GM12878 (cell line): ENCODE results near the gene CALN1. TPM values are rescaled to one million over a fixed set of nuclear protein-coding genes. Genes with fewer than 3 reads are reported as not detected.

Source experiments
- ATAC-seq: fragments of 200-7000 bp; cut with Tn5 transposase; 3 replicates; pipeline ENCODE4 v1.9.1; 2020; ENCODE audit warnings: mild to moderate bottlenecking, moderate library complexity
- BruUV-seq: library from RNA; stranded (reverse); fragments of 400-500 nt; replicated peaks from 2 replicates; lab custom pipeline; 2021; lab: Mats Ljungman, UMichigan
- CTCF ChIA-PET: fragments of 300-600 bp; sonication (Branson Sonifier 250); formaldehyde crosslinking; extraction: SDS; loops from one replicate; lab custom pipeline; 2021; ENCODE audit warnings: inconsistent platforms; lab: Yijun Ruan, JAX
- POLR2A ChIA-PET: fragments of 350-600 bp; formaldehyde crosslinking; extraction: SDS; loops from one replicate; lab custom pipeline; 2021; ENCODE audit warnings: inconsistent platforms; lab: Charles Lee
- RAD21 ChIA-PET: fragments of 300-600 bp; sonication (Branson Sonifier 250); formaldehyde crosslinking; loops from one replicate; lab custom pipeline; 2023; ENCODE audit warnings: antibody characterized with exemption; ENCODE audit not compliant: unreplicated experiment; lab: Charles Lee
- SMC1A ChIA-PET: fragments of 300-600 bp; sonication (Branson Sonifier 250); formaldehyde crosslinking; loops from one replicate; lab custom pipeline; 2023; ENCODE audit not compliant: unreplicated experiment, uncharacterized antibody; lab: Charles Lee
- DNase-seq: peaks from one replicate; pipeline ENCODE4 v3.0.0-alpha.2; 2011; ENCODE audit warnings: low read depth, low spot score
- FAIRE-seq: peaks from 3 replicates; lab custom pipeline; 2011; peaks lifted over from hg19 to GRCh38; lab: Jason Lieb, UNC
- H2AFZ ChIP-seq: 2 replicates; pipeline ENCODE4 v1.6.0; 2011; ENCODE audit warnings: low read depth, low read length, control low read depth; ENCODE audit not compliant: control insufficient read depth
- H3K27ac ChIP-seq: 2 replicates; pipeline ENCODE4 v1.5.1; 2011; ENCODE audit warnings: control low read depth; ENCODE audit not compliant: control insufficient read depth, insufficient read depth
- H3K27me3 ChIP-seq, 2 experiments: replicated peaks in 1 of 2; 2 replicates each; pipeline versions ENCODE4 v1.6.0 to v1.6.1; 2011; ENCODE audit warnings: low read length in 1 of 2; ENCODE audit not compliant: control insufficient read depth in 2 of 2, insufficient read depth in 2 of 2
- H3K36me3 ChIP-seq, 2 experiments: 2 replicates each; pipeline ENCODE4 v1.5.1; 2011; ENCODE audit warnings: low read length in 1 of 2; ENCODE audit not compliant: control insufficient read depth in 2 of 2, insufficient read depth in 2 of 2
- H3K4me1 ChIP-seq: 2 replicates; pipeline ENCODE4 v1.6.1; 2011; ENCODE audit warnings: mild to moderate bottlenecking, low read length, moderate library complexity, mixed read lengths; ENCODE audit not compliant: control insufficient read depth, insufficient read depth
- H3K4me2 ChIP-seq: 2 replicates; pipeline ENCODE4 v1.6.0; 2011; ENCODE audit warnings: control low read depth; ENCODE audit not compliant: control insufficient read depth, insufficient read depth
- H3K4me3 ChIP-seq: fragments of 200-600 bp; sonication (generic); 2 replicates; pipeline ENCODE4 v1.5.1; 2016
- H3K79me2 ChIP-seq: 2 replicates; pipeline ENCODE4 v1.6.0; 2011; ENCODE audit warnings: low read length; ENCODE audit not compliant: control insufficient read depth, insufficient read depth
- H3K9ac ChIP-seq: 2 replicates; pipeline ENCODE4 v1.8.0; 2011; ENCODE audit warnings: low read length, control low read depth, mixed read lengths; ENCODE audit not compliant: control insufficient read depth, insufficient read depth
- H3K9me3 ChIP-seq: replicated peaks from 3 replicates; pipeline ENCODE4 v1.5.1; 2011; ENCODE audit warnings: mild to moderate bottlenecking, low read length; ENCODE audit not compliant: control insufficient read depth, insufficient read depth
- H4K20me1 ChIP-seq: 2 replicates; pipeline ENCODE4 v1.6.0; 2011; ENCODE audit not compliant: control insufficient read depth, insufficient read depth
- CBX5 ChIP-seq: sonication (generic); IDR thresholded peaks from 2 replicates; pipeline ENCODE4 v1.6.1; 2016; ENCODE audit warnings: low read depth, moderate library complexity, mild to moderate bottlenecking, inconsistent platforms
- CREM ChIP-seq: IDR thresholded peaks from 2 replicates; pipeline ENCODE4 v1.6.1; 2014; ENCODE audit warnings: antibody characterized with exemption, low read depth
- ESRRA ChIP-seq: IDR thresholded peaks from 2 replicates; pipeline ENCODE4 v1.6.1; 2012; ENCODE audit warnings: mild to moderate bottlenecking, low read length, improper control_type of control experiment
- FOXM1 ChIP-seq: IDR thresholded peaks from 2 replicates; pipeline ENCODE4 v1.6.1; 2012; ENCODE audit warnings: low read depth, mild to moderate bottlenecking, inconsistent platforms, low read length, moderate library complexity
- MAX ChIP-seq: IDR thresholded peaks from 2 replicates; pipeline ENCODE4 v1.6.1; 2012; ENCODE audit warnings: low read depth, low read length, improper control_type of control experiment
- MLLT1 ChIP-seq: fragments of 450-650 bp; IDR thresholded peaks from 2 replicates; pipeline ENCODE4 v1.6.1; 2016; ENCODE audit warnings: mild to moderate bottlenecking
- MYC ChIP-seq: IDR thresholded peaks from 2 replicates; pipeline ENCODE4 v1.6.1; 2011; ENCODE audit warnings: mild to moderate bottlenecking, low read length, moderate library complexity, inconsistent platforms; ENCODE audit not compliant: insufficient read depth, insufficient replicate concordance, insufficient read length, severe bottlenecking
- PRDM15 ChIP-seq: fragments of 450-650 bp; formaldehyde crosslinking; IDR thresholded peaks from 2 replicates; pipeline ENCODE4 v1.4.0; 2020; ENCODE audit warnings: mild to moderate bottlenecking, moderate library complexity
- RB1 ChIP-seq: fragments of 450-650 bp; formaldehyde crosslinking; IDR thresholded peaks from 2 replicates; pipeline ENCODE4 v1.6.1; 2017; ENCODE audit warnings: mild to moderate bottlenecking, borderline replicate concordance
- RELA ChIP-seq: fragments of 450-650 bp; IDR thresholded peaks from 2 replicates; pipeline ENCODE4 v1.8.0; 2014; ENCODE audit warnings: borderline replicate concordance; ENCODE audit not compliant: partially characterized antibody
- SMAD1 ChIP-seq: fragments of 450-650 bp; IDR thresholded peaks from 2 replicates; pipeline ENCODE4 v1.6.1; 2018; ENCODE audit warnings: mild to moderate bottlenecking, low read depth; ENCODE audit not compliant: partially characterized antibody
- SREBF2 ChIP-seq: IDR thresholded peaks from 2 replicates; pipeline ENCODE4 v1.6.1; 2012; ENCODE audit warnings: mild to moderate bottlenecking, low read length
- TARDBP ChIP-seq: IDR thresholded peaks from 2 replicates; pipeline ENCODE4 v1.6.1; 2016; ENCODE audit warnings: borderline replicate concordance
- ZBTB33 ChIP-seq: fragments of 450-650 bp; IDR thresholded peaks from 2 replicates; pipeline ENCODE4 v1.6.1; 2017; ENCODE audit warnings: mild to moderate bottlenecking
- WGBS: methylation state at CpG from one replicate; pipeline ENCODE4 v1.1.6; 2016; ENCODE audit warnings: low lambda C conversion rate; ENCODE audit not compliant: insufficient replicate concordance, insufficient coverage; ENCODE audit errors: missing lambda C conversion rate; 5-methylcytosine and 5-hydroxymethylcytosine counted together
- in situ Hi-C: fragments of 300-500 bp; cut with MboI; formaldehyde crosslinking; loops from 9 replicates; pipeline ENCODE4 v1.14.3; 2018; ENCODE audit warnings: mixed read lengths
- intact Hi-C: fragments of 100-400 bp; cut with micrococcal nuclease; formaldehyde crosslinking; loops from one replicate; pipeline ENCODE4 v1.14.2; 2022; ENCODE audit not compliant: unreplicated experiment
- polyA plus RNA-seq, 11 experiments: library from polyadenylated mRNA; depleted of rRNA in 4 of 11; unstranded in 6 of 11; stranded (reverse) in 5 of 11; fragments of >200 nt; fragmentation: Nextera tagmentation in 4 of 11; fragmentation: Illumina TruSeq in 1 of 11; extraction: Ambion mirVana in 4 of 11; extraction: Trizol in 1 of 11; gene quantifications; 1 replicate in 1 of 11; 2 replicates in 10 of 11; pipeline versions ENCODE4 v1.2.1 to v1.2.3, GENCODE V29; 2011 to 2016; ENCODE audit warnings: inconsistent platforms in 2 of 11, missing spikeins in 2 of 11, low read depth in 1 of 11
- total RNA-seq, 4 experiments: library from RNA; depleted of rRNA in 3 of 4; stranded (reverse); fragments of >200 nt in 3 of 4; fragmentation: Illumina TruSeq in 1 of 4; extraction: Trizol in 1 of 4; gene quantifications; 2 replicates each; pipeline versions ENCODE4 v1.2.1 to v1.2.3, GENCODE V29; 2013 to 2021

Gene CALN1
- total and polyA plus RNA-seq, 10 of the 15 experiments (the other 5 are each of a cell fraction or from before 2014, with no cell fraction given) = 0.48 to 15.3 (median 1.6) TPM

GRCh38 chr7:71854546-71855397 is 557.4 kb downstream of the CALN1 start (continued):
- no peak for TF ChIP-seq SREBF2
- no peak for TF ChIP-seq SMAD1
- no peak for TF ChIP-seq MYC
- no peak for TF ChIP-seq MLLT1
- TF ChIP-seq FOXM1 = no peak

- POLR2A ChIA-PET = no interaction called here
- Histone ChIP-seq H3K9ac (no peak overlapping the region), H4K20me1 (no peaks in the 10 kb centered on the region), H3K27me3 (no peaks in the 10 kb centered on the region), H3K36me3 (no peaks in the 10 kb centered on the region), H3K79me2 (no peaks in the 10 kb centered on the region), H2AFZ (no peak overlapping the region), H3K4me3 (no peak overlapping the region), H3K4me1 (no peaks in the 10 kb centered on the region), H3K9me3 (no peaks in the 10 kb centered on the region), H3K4me2 (no peak overlapping the region), H3K27ac (no peak overlapping the region)
- CTCF ChIA-PET = no interaction called here
- BruUV-seq = no TSS peak
- RAD21 ChIA-PET = no interaction called here
- DNase-seq (no peak), FAIRE-seq (no peak), ATAC-seq (no peak)
- SMC1A ChIA-PET = no interaction called here
- in situ Hi-C loops = no loop called here
- intact Hi-C loops = no loop called here
- 28% methylated on average over 8 of the region's 9 CpGs for WGBS
- TF ChIP-seq MAX (no peak), PRDM15 (no peak), ZBTB33 (no peak), ESRRA (no peak), RB1 (no peak), TARDBP (no peak), CBX5 (no peak), RELA (no peak), CREM (no peak)
Measured at GRCh38 chr7:71851776-71852498, 560.2 kb downstream of the CALN1 start.
